Renal cortex interstitium (tissue), 11 donors: ENCODE results near the gene CSRP1. TPM values are rescaled to one million over a fixed set of nuclear protein-coding genes. Genes with fewer than 3 reads are reported as not detected.
"Not testable (repeated sequence)": the region's sequence is repeated elsewhere in the genome, so short reads cannot be mapped to it uniquely, and the experiment has no call there.

Source experiments
- DNase-seq, 11 donors: peaks; one replicate each; pipeline ENCODE4 v3.0.0-alpha.2; 2013; ENCODE audit warnings: low read depth in 9 of 11, low spot score in 4 of 11; ENCODE audit errors: extremely low read depth in 1 of 11
- polyA plus RNA-seq, 3 donors: library from polyadenylated mRNA; unstranded; fragments of 120-200 nt; gene quantifications; one replicate each; pipeline ENCODE4 v1.2.1, GENCODE V29; 2013; ENCODE audit not compliant: insufficient read length in 3 of 3

The CSRP1 gene
- polyA plus RNA-seq, 3 donors, result 146 to 154 (median 149) TPM

DNA sequence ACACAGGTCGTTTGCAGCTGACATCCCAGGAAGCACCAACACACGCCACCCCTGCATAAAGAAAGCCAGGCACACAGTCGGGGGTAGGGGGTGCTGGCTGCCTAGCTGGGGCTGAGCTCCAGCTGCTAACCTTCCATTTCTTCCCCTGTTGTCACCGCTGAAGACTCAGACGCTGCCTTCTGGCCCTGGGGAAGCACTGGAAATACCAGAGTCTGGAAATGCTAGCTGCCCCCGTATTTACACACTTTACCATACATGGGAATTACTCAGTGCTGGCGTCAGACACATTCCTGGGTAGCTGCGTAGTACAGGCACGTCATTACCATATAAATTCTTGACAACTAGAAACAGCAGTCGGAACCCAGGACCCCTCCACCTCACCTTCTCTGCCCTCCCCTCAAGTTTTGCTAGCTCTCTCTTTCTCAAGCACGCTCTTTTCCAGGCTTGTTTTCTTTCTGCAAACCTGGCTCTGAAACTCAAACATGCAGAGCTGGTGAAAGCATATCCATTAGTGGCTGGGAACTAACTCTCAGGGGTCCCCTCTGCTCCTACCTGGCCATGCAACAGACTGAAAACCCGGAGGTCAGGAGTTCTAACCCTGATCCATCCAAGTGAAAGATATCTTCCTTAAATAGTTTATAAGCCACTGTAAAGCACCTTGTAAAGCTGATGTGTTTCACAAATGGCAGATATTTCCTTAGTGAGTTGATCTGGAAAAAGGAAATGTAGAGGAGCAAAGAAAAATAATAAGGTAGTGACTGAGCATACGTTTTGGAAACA, 3.3 kb downstream of the CSRP1 start:
- DNase-seq, result peak in 8 of 11 donors; percentile 78 to 95 (median 87)

DNA sequence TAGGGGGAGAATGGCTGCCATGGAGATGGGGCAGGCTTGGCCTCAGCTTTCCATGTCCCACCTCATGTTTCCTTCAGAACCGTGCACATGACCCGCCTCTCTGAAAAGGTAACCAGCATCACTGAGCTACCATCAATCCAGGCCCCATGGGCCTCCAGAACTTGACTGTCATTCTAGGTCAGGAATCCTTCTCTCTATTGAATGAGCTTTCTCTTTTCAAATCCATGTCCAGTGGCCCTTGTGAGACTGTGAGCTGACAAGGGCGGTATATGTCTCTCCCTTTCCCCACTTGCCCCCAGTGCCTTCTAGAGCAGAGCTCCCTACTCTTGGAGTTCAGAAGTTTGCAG, 4.4 kb downstream of the CSRP1 start:
- no peak for DNase-seq

DNA sequence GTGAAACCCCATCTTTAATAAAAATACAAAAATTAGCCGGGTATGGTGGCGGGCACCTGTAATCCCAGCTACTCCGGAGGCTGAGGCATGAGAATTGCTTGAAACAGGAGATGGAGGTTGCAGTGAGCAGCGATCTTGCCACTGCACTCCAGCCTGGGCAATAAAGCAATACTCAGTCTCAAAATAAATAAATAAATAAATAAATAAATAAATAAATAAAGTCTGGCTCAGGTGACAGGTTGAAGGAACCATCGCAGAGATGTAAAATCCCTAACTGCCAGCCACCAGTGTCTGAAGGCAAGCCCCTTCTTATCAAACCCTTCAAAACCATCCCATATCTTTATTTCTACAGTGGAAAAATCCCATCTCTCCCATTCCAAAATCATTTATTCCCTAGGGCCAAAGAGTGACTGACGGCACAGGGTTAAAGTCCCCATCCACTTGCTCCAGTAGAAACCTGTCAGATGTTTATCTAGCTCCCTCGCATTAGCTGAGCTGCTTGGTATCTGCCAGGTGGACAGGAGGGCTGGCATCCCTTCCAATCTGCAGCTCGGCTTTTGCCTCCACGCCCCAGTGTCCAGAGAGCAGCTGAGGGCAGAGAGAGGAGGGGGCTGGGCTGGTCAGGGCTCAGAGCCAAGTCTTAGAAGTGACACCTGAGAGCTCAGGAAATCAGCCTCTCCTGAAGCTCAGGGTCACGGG, 5.0 kb downstream of the CSRP1 start:
- DNase-seq, result peak in 5 of 11 donors; percentile 71 to 88 (median 81)

DNA sequence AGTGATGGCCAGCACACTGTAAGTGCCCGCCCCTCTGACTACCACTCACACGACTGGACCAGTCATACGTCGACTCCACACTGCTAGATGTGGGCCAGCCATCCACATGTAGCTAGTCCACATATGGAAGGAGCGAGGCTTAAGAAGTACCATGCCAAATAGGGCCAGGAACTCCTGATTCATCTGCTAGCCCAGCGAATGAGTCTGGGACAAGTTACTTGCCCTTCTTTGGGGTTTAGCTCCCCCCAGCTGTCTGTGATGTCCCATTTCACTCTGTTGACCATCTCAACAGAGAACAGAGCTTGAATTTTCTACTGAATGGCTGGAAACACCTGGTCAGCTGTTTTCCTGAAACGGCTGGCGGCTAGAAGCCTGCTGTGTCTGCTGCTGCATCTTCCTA, 5.8 kb downstream of the CSRP1 start:
- DNase-seq, result no peak

DNA sequence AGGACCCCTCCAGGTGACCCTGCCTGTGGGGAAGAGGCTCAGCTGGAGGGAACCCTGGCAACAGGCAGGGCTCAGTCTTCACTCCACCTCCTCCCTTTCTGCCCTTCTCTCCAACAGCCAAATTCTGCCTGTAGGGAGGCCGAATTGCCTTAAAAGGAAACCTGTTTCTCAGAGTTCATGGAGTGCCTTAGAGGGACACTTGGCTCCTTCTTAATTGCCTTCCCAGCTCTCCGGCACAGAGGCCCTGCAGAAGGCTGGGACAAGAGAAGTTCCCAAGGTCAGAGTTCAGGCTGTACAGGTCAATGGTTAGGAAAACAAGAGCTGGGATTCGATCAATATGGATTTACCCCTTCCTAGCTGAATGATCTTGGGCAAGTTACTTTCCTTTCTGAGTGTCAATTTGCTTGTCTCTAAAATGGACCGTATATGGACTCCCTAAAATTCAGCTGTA, 6.2 kb downstream of the CSRP1 start:
- DNase-seq, result no peak

DNA sequence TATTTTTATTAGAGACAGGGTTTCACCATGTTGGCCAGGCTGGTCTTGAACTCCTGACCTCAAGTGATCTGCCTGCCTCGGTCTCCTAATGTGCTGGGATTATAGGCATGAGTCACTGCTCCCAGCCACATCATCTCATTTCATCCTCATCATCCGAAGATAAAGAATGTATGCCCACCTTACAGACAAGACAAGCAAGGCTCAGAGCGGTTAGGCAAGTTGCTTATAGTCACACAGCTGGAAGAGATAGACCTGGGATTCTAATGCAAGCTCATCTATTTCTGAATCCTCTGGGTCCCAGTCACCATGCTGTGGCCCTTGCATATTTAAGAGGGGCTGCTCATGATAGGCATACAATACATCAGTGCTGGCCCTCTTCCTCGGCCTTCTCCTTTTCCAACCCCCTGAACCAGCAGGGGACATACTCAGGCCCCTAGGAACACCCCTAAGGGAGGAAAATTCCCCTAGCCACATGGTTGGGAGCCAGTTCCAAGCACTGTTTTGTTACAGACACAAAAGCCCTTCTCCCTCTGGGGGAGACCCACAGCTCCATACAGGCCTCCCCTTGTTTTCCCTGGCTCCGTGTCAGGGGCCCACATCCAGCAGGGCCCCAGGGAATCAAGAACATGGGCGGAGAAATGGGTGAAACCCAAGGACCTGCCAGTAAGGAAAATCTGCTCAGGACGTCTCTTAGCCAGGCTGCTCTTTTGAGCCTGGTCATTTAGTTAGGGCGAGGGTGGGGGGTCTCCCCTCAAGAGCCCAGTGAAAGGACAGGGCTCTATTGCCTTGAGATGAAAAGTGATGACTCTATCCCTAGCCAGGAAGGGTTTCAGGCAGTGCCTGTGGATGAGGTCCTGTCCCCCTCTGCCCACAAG, 6.9 kb downstream of the CSRP1 start:
- DNase-seq, result no peak

- DNase-seq, result no peak
Observed at GRCh38 chr1:201499191-201499590, 7.7 kb downstream of the CSRP1 start.

- DNase-seq, result no peak
Observed at GRCh38 chr1:201498621-201499020, 8.3 kb downstream of the CSRP1 start.

DNA sequence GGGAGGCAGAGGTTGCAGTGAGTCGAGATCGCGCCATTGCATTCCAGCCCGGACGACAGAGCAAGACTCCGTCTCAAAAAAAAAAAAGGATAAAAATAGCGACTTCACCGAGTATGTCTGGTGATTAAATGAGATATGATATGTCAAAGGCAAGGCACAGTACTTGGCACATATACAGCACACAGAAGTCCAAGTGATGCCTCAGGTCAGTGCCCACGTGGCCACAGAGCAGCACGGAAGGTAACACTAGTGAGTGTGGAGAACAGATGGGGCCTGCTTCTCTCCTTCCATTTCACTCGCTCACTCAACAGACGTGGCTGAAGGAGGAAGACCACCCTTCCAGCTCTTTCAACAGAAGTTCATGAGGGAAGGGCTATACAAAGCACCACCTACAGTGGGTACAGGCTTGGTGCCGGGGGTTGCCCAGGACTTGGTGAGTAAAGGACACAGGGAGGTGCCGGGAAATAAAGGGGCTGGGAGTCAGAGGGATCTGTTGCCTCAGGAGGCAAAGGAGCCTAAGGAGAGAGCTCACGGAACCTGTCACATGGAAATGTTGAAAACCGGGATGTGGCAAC, 8.9 kb downstream of the CSRP1 start:
- no peak for DNase-seq

DNA sequence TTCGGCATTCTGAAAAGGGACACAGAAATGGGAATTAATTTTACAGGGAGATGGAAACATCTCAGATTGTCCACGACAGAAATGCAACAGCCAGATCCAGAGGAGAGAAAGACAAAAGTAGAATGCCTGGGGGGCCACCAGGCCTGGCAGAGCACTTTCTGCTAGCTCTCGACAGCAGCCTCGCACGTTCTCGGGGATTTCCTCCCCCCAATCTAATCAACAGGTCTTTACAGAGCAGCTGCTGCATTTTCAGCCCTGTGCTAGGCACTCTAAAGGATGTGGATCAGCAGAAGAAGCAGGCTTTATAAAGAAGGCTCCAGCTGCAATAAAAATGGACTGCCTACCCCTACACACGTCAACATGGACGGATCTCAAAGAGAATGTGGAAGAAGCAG, 10.6 kb downstream of the CSRP1 start:
- no peak for DNase-seq

- DNase-seq, result peak in 1 of 11 donors; percentile 63
Observed at GRCh38 chr1:201495551-201496295, 11.2 kb downstream of the CSRP1 start.

DNA sequence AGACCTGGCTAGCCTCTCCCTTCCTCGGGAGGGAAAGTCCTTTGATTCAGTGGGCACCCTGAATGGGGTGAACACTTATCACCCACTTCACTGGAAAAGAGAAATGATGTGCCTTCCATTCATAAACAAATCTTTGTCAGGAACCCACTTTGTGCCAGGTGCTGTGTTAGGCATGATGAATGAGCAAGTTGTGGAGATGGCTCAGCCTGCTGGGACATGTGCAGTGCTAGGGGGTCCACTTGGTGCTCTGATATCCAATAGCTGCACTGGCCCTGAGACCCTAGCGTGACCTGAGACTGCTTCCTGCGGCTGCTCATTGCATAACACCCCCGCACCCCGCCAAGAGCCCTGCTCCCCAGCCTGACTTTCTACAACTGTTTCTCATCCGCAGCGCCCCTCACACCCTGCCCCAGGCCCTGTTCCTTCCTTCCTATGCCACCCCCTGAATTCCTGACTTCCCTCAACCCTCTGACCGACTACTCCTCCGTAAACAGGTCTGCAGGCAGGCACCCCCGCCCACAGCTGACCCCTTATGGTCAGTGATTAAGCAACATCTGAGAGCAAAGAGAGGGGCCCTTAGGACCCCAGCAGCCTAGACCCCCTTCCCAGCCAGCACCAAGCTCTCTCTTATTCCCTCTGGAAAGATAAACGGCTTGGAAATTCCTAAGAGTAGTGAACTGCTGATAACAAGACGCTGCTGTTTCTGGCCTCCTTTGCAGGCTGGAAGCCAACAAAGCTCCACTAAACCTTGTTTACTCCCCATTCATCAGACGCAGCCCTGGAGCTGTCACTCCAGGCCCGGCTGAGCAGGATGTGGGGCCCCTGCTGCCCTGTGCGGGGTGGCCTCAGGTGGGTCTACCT, 12.9 kb downstream of the CSRP1 start:
- peak in 4 of 11 donors; percentile 79 to 87 (median 84) for DNase-seq

GRCh38 chr1:201493026-201493656, 13.8 kb downstream of the CSRP1 start:
- DNase-seq, result not testable (repeated sequence)

- no peak for DNase-seq
Observed at GRCh38 chr1:201491896-201492511, 14.9 kb downstream of the CSRP1 start.

GRCh38 chr1:201490708-201491131, 16.2 kb downstream of the CSRP1 start:
- no peak for DNase-seq

GRCh38 chr1:201489643-201490261, 17.2 kb downstream of the CSRP1 start:
- DNase-seq, result no peak
